Measurements from ENCODE around the gene NAT10. TPM values are rescaled to one million over a fixed set of nuclear protein-coding genes. Genes with fewer than 3 reads are reported as not detected.
"Not testable (repeated sequence)": the region's sequence is repeated elsewhere in the genome, so short reads cannot be mapped to it uniquely, and the experiment has no call there.

NAT10 gene
- total RNA-seq, 1 donor from 2014 or later, result 23.2 TPM

DNA sequence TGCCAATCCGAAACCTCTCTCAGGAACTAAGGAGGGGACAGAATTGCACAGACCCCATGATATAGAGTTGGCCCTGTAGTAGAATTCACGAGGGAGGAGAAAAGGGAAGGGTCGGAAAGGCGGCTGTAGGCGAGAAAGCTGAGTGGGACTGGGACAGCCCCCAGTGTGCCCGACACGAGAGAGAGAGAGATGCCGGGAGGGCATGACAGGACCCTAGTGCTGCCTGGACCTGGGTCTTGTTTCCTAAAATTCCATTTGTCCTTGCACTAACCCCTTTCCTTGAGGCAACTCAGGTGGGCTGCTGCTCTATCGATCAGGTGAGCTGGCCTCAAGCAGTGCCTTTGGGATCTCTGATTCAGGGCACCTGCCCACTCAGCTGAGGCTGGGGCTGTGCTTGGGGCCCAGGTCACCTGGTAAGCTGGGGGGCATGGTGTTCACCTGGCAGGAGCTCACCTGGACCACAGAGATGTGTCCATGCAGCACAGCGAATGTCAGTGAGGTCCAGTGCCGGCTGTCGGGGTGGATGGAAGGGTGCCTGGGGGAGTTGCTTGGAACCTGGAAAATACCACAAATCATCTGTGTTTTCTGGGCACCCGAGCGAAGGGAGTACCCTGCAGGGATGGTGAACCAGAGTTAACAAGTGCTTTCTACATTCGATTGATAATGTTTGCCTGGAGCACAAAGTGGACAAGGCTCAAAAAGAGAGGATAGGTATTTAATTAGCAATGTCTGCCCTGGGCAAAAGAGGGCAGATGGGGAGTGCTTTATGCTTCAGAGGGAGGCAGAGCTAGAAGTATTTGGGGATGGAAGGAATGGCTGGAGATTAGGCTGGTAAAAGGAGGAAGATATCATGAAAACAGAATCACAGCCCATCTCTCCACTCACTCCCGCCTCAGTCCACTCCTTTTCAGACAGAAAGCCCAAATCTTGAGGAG, 61.6 kb downstream of the NAT10 start:
- no peak for DNase-seq (ENCODE audit: low read depth, low spot score)

DNA sequence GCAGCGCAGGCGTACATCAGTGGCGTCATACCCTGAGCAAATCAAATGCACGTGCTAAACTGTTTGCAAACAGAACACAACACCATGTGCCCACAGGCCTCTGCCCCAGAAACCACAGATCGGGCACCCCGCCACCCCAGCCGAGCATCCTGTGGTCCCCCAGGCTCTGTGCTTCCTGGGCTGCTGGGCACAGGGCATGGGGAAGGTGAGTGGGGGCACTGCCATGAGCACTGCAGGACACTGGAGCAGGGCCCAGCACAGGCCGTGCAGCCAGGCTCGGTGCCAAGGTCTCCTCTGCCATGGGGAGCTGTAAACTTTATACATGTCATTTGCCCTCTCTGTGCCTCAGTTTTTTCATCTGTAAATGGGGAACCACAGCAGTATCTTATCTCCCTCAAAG, 62.5 kb downstream of the NAT10 start:
- DNase-seq (ENCODE audit: low read depth, low spot score), result no peak

DNA sequence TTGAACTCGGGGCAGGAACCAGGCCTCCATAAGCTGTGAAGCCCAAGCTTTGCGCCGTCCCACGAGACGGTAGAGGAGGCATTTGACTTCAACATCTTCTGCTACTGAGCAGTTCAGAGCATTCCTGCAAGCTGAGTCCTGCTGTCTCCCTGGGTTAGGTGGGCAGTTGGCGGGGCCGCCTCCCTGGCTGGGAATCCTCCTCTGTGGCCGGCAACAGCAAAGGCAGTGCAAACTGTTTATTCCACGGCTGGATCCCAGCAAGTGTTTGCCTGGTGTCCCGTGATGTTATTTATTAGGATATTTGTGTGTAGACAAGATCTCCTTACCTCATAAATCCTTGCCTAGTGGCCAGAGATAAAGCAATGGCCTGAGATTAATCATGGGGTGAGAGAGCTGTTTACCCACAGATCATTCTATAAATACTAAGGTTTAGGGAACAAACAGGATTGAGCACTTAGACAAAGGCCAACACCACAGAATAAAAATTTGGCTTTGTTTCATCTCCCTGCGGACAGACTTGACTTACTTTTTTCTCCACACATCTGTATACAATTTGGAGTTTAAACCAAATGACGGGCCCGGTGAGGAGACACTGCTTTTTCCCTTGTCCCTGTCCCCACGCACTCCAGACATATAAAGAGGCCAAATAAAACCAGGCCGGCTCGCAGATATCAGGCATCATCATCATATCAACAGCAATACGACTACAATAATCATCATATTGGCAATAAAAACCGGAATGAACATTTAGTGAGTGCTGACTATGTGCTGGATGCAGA, 63.4 kb downstream of the NAT10 start:
- no peak for DNase-seq (ENCODE audit: low read depth, low spot score)

DNA sequence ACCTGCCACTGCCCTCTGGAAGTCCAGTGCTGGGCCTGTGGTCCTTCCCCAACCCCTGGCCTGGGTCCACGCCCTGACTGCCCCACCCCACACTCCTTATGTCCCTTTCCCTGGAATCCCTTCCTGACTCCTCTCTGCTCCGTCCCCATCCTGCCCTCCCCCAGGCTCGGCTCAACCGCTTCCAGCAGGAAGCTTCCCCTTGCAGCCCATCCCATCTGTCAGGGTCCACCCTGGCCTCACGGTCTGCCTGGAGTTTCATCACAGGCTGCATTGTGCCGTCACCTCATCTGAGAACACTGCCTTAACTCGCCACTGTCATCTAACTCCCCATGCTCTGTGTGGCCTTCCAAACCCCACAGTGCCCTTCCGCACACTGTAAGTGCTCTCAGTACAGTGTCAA, 64.3 kb downstream of the NAT10 start:
- no peak for DNase-seq (ENCODE audit: low read depth, low spot score)

DNA sequence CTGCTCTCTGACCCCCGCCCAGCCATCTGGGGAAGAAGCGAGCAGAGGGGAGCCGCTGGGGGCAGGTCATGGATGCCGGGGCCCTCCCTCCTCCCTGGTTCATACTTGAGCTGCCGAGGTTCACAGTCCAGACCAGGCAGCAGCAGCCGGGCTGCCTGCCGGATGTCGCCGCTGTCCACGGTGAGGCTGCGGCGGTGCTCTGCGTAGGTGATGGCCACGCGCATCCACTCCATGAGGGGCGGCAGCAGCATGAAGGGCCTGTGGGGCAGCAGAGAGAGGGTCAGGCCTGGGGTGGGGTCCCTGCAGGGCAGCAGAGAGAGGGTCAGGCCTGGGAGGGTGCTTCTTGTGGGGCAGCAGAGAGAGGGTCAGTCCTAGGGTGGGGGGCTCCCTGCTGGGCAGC, 67.6 kb downstream of the NAT10 start:
- DNase-seq (ENCODE audit: low read depth, low spot score), result no peak

DNA sequence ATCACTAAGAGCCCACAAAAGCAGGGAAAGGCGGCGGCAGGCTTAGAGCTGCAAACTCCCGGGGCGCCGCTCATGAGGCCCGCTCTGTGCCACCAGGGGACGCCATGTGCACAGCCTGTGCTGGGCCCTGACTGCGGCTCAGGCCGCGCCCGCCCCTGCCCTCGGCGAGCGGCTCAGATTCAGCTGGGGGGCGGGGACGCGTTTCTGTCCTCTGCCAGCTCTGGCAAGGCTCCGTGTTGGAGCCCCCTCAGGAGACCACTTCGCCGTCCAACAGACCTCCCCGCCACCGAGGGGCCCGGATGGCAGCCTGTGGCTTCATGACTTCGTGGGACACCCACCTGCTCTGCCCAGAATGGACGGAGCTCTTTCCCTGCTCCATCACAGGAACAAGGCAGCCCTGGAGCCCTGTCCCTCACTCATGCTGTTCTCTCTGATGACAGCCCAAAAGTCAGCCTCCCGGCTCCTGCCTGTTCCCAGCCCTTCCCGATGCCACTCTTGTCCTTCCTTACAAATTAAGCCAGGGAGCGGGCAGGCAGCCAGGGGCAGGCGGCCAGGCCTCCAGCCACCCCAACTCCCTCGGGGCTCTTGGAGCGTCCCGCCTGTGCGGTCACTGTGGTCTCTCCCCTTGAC, 69.1 kb downstream of the NAT10 start:
- DNase-seq (ENCODE audit: low read depth, low spot score), result no peak

DNA sequence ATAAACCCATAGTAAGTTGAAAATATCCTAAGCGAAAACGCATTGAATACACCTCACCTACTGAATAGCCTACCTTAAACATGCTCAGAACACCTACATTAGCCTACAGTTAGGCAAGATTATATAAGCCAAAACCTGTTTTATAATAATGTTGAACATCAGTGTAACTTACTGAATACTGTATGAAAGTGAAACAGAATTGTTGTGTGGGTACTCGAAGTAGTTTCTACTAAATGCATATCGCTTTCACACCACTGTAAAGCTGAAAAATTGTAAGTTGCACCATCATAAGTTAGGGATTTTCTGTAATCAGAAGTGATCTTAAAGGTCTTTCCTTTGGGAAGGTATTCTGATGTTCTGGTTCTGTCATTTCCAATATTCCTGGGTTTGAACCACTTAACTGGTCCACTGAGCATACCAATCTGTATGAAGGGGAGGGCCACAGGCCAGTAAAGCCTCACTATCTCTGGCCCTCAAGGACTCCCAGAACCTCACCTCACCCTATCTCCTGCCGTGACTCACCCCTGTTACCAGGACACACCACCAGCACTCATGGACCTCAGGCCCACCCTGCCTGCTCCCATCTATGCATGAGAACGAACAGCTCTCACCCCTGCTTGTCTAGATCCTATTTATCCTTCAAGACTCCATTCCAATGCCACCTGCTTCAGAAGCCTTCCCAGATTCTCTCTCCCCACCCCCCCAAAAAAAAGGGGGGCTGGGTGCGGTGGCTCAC, 70.0 kb downstream of the NAT10 start:
- no peak for DNase-seq (ENCODE audit: low read depth, low spot score)

DNA sequence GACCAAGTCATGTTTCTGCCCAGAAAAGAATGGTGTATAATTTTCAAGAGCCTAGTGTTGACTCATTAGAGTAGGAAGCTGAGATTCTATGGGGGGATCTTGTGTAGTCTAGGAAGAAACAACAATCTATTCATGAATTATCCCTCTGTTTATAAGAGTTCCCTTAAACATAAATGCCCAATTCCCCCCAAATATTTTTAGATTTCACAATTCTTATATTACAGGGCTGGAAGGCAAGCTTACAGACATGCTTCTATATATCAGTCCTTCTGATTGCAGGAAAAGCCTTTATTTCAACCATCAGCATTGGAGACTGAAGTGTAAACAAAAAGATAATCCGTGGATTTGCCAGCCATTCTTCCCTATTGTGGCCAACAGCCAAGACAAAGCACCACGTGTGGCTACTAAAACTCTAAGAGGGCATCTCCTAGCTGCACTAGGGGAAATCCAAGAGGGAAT, 71.4 kb downstream of the NAT10 start:
- no peak for DNase-seq (ENCODE audit: low read depth, low spot score)

DNA sequence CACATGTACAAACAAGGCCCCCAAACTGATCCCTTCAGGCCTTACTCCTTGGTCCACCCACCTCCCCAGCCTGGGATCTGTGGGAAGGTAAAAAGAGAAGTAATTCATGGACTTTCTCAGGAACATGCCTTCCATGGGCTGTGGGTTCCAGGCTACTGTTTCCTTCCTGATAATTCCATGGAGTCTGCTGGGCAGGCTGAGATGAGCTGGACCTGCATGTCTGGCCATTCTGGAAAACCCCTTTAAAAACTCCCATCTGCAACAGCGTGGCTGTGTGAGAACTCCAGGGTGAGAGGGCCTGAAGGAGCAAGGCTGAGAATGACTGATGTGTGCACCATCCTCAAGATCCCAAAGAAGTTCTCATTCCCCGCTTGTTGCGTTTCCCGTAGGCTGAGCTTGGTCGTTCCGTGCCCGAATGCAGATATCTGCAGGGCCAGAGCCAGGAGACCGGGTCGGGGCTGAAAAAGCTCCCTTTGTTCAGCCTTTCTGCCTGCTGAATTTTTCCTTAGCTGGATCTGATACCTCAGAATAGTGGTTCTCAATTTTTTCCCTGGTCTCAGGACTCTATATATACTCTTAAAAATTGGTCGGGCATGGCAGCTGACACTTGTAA, 72.9 kb downstream of the NAT10 start:
- DNase-seq (ENCODE audit: low read depth, low spot score), result no peak

DNA sequence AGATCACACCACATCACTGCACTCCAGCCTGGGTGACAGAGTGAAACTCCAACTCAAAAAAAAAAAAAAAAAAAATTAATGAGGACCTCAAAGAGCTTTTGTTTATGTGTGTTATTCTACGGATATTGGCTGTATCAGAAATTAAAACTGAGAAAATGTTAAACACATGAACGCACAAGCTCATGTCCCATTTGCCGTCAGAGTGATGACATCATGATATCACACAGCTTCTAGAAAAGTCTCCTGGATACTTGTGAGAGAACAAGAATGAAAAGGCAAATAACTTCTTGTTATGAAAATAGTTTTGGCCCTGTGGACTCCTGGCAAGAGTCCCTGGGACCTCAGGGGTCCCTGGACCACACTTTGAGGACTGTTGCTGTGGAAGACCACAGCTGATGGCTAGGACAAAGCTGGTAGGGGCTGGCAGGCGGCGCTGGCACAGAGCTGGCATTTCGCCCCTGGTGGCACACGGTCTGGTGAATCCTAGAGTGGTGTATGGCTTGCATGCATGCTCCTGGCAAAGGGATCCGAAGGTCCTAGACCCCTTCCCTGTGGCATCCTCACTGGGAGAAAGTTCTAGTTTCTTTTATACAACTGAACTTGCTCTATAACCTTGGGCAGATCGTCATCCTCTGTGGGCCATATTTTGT, 73.7 kb downstream of the NAT10 start:
- DNase-seq (ENCODE audit: low read depth, low spot score), result no peak

DNA sequence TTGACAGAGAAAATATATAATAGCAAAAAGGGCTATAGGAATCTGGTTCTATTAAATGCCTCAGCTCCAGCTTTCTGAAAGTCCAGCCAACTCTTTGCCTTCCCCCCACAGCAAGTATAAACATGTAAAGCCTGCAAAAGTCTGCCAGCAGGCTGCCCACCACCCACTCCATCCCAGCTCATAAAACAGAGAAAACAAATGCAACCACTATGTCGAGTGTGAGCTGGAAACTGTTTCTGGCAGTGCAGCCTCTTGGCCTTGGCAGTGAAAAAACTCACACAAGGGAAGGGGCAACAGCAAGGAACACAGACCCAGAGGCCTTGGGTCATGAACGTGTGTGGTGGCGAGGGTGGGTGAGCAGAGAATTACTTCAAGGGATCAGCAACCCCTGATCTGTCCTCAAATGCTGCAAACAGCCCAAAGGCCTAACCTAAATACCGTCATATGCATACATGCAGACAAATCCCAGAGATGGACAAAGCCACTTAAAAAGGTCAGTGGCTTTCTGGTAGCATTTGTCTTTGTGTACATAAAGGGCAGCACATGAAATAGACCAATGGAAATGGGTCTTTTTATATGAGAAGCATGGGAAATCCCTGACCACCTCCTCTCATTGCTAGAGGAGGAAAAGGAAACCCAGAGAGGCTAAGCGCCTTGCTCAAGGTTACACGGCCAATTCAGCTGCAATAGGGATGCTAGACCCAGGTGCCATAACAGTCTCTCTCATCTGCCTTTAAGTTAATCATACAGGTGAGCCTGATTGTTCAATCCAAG, 74.8 kb downstream of the NAT10 start:
- no peak for DNase-seq (ENCODE audit: low read depth, low spot score)

DNA sequence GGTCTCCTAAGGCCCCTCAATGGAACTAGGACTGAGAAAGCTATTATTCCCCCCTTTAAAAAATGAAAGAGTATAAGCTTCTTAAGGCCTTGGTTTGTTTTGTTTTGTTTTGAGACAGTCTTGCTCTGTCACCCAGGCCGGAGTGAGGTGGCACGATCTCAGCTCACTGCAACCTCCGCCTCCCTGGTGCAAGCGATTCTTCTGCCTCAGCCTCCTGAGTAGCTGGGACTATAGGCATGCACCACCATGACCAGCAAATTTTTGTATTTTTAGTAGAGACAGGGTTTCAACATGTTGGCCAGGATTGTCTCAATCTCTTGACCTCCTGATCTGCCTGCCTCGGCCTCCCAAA, 75.4 kb downstream of the NAT10 start:
- DNase-seq (ENCODE audit: low read depth, low spot score), result not testable (repeated sequence)

DNA sequence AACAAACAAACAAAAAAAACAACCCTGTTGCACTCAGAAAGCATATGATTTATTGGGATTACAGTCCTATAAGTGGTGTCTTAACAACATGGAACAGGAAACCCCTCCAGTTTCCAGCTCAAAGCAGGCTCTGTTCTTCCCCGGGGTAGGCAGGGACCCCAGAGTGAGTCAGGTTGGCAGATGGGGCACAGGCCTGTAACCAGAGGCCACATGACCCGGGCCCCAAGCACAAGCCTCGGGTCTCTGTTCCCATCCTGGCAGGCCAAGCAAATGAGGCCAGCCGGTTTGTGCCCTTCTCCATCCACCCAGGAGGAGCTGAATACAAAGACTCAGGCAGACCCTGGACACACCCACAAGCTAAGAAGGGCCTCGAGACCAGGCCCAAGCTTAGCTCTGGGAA, 75.8 kb downstream of the NAT10 start:
- no peak for DNase-seq (ENCODE audit: low read depth, low spot score)

DNA sequence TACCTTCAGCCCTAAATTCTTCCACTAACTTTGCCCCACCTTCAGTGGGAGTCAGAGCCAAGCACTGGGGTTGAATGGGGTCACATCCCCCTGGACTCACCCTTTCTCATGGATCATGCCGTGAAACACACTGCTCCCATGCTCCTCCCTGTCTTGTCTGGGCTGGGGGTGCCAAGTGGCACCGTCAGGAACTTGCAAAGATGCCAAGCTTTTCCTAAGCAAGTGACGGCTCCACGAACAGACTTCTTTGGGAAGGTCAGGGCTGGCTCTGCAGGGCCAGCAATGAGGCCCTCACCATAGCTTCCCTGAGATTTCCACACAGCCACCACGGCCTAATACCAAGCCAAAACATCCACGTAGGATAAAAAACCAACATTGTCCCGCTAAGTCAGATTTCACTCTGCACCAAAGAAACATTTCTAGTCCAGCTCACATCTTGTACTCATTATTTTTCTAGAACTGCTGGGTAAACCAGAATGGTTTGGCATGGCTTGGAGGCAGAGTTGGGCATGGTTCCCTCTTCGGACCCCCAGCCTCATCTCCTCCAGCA, 76.5 kb downstream of the NAT10 start:
- DNase-seq (ENCODE audit: low read depth, low spot score), result no peak

DNA sequence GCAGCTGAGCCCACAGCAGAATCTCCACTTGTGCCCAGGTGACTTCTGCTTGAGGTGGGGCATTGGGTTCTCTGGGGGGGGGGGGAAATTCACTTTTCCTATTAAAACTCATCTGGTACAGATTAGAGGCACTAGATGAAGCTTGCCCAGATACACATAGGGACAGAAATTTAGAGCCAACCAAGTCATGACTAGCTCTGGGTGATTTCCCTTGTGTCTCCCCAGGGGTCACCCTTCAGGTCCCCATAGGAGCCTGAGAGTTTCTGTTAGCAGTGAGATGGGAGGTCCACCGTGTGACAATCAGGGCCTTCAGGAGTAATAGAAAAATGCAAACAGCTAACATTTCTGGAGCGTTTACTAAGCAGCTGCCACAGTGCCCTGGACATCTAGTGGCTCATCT, 77.0 kb downstream of the NAT10 start:
- DNase-seq (ENCODE audit: low read depth, low spot score), result no peak

DNA sequence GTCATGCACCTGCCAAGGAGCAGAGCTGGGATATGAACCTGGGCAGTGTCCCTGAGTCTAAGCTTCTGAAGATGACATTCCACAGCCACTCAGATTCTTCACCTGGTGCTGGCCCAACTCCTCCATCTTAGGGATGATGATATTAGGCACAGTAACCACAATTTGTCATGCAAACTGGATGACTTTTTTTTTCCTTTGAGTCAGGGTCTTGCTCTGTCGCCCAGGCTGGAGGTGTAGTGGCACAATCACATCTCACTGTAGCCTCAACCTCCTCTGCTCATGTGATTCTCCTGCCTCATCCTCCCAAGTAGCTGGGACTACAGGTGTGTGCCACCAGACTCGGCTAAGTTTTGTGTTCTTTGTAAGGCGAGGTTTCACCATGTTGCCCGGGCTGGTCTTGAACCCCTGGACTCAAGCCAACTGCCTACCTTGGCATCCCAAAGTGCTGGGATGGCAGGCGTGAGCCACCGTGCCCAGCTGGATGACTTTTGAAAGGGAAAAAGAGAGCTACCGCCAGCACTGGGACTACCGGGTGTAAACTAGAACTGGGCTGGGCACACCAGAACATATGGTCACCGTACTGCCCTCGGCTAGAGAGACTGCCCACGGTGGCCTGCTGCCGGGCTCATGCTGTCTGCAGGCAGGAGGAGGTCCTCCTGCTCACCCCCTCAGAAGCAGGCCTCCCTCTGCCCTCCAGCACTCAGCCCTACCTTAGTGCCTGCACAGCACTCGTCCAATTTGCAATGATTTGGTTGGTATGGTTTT, 77.7 kb downstream of the NAT10 start:
- DNase-seq (ENCODE audit: low read depth, low spot score), result no peak

DNA sequence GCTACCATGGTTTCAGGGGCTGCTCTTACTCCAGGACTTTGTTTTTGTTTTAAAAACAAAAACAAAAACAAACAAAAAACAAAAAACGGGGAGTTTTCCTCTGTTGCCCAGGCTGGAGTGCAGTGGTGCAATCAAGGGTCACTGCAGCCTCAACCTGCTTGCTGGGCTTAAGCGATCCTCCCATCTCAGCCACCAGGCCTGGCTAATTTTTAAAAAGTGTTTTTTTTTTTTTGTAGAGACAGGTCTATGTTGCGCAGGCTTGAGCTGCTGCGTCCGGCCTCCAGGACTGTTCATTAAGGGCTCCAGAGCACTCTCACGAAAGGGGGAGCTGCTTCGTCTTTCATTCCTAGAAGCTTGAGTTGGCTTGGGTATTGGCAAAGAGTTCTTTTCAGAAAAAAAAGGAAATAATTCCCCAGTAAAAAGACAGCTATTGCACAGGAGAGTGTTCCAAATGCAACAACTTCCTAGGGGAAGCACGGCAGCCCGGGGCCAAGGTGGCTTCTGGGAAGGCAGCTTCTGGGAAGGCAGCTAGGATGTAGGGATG, 78.5 kb downstream of the NAT10 start:
- no peak for DNase-seq (ENCODE audit: low read depth, low spot score)

DNA sequence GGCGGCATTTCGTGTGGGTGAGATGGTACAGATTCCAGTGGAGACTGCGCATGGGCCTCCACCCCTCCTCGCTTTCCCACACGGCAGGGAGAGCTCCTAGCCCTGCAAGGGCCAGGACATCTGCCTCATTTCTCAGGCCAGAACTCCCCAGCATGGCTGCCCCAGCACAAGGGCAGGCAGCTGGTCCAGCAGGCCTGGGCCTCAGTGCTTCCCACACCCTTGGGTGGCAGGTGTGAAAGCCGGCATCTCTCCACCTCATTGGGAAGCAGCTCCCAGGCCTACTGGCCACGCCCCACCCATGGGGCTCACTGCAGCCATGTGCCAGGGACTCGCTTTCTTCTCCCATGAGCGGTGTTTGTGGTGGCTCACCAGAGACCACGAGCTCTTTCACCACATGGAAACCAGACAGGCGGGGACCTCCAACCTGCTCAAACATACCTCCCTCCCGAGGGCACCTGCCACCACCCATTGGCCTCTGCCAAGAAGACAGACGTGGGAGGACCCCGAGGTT, 79.1 kb downstream of the NAT10 start:
- no peak for DNase-seq (ENCODE audit: low read depth, low spot score)
